T-helper 1 cell treated with Interleukin-12 subunit alpha and Interleukin-12 subunit beta and Interleukin-4 antibody, amounts not matched to agents 30 μg/mL and 1 μg/mL, for 36 hours (primary cell): Measurements from ENCODE around the gene TRAPPC10.
"Not testable (repeated sequence)": the region's sequence is repeated elsewhere in the genome, so short reads cannot be mapped to it uniquely, and the experiment has no call there.

Experiments used
- H3K27ac Mint-ChIP-seq: one replicate; pipeline ENCODE4 v1.8.0; 2021; ENCODE audit warnings: mild to moderate bottlenecking, mixed read lengths
- H3K27me3 Mint-ChIP-seq: one replicate; pipeline ENCODE4 v1.8.0; 2021; ENCODE audit warnings: low read depth, mixed read lengths
- H3K36me3 Mint-ChIP-seq: one replicate; pipeline ENCODE4 v1.8.0; 2021; ENCODE audit warnings: low read depth, mixed read lengths
- H3K4me1 Mint-ChIP-seq: one replicate; pipeline ENCODE4 v1.8.0; 2021; ENCODE audit warnings: low read depth, mixed read lengths
- H3K4me3 Mint-ChIP-seq: one replicate; pipeline ENCODE4 v1.8.0; 2021; ENCODE audit warnings: mild to moderate bottlenecking, moderate library complexity, mixed read lengths
- H3K9me3 Mint-ChIP-seq: one replicate; pipeline ENCODE4 v1.8.0; 2021; ENCODE audit warnings: mixed read lengths

TRAPPC10 gene

DNA sequence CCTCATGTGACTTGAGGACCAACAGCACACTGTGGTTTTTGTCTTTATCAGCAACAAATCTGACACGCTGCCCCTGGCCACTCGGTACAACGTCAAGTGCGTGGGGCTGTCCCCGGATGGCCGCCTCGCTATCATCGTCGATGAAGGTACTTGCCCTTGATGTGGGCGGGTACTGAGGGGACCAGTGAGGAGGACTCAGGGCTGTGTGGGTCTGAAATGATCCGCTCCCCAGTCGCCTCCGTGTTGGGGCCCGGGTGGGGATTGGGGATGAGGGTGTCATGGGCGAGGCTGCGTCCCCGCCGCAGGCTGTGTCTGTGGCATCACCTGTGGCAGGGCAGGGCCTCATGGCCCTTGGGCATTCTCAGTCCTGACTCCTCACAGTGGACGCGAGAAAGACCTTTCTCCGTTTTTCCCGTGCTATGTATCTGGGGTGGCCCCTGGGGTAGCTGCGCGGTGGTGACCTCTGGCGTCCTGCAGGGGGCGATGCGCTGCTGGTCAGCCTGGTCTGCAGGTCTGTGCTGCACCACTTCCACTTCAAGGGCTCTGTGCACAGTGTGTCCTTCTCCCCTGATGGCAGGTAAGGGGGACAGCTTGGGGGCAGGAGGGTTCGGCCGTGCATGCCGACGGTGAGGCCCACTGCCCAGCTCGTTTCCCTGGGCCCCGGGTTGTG is 101.7 kb downstream of the TRAPPC10 start:
- H3K27ac Mint-ChIP-seq, H3K9me3 Mint-ChIP-seq, H3K4me3 Mint-ChIP-seq, H3K36me3 Mint-ChIP-seq, H3K4me1 Mint-ChIP-seq, H3K27me3 Mint-ChIP-seq: not testable (repeated sequence)

DNA sequence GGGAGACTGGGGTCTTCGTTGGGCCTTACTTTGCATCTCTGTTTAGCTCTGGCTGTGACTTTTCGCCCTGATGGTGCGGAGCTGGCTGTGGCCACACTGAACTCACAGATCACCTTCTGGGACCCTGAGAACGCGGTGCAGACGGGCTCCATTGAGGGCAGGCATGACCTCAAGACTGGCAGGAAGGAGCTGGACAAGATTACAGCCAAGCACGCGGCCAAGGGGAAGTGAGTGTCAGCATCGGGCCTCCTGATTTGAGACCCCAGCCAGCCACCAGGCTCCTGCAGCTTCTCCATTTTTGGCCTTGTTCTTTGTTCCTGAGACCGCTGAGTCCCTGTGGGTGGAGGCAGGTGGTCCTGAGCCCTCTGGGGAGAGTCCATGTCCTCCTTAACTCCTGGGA is 110.0 kb downstream of the TRAPPC10 start:
- not testable (repeated sequence) for H3K4me3 Mint-ChIP-seq, H3K4me1 Mint-ChIP-seq, H3K27ac Mint-ChIP-seq, H3K36me3 Mint-ChIP-seq, H3K9me3 Mint-ChIP-seq, H3K27me3 Mint-ChIP-seq

DNA sequence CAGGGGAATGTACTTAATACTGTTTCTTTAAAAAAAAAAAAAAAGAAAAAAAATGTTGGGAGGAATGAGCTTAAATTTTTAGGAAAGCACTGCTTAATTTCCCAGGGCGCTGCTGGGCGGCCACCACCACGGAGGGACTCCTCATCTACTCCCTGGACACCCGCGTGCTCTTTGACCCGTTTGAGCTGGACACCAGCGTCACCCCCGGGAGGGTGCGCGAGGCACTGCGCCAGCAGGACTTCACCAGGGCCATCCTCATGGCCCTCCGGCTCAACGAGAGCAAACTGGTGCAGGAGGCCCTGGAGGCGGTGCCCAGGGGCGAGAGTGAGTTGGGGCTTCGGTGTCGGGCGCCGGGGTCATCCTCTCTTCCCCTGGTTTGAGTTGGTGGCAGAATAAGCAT is 115.7 kb downstream of the TRAPPC10 start:
- H3K9me3 Mint-ChIP-seq, H3K27me3 Mint-ChIP-seq, H3K4me1 Mint-ChIP-seq, H3K4me3 Mint-ChIP-seq, H3K36me3 Mint-ChIP-seq, H3K27ac Mint-ChIP-seq: not testable (repeated sequence)

DNA sequence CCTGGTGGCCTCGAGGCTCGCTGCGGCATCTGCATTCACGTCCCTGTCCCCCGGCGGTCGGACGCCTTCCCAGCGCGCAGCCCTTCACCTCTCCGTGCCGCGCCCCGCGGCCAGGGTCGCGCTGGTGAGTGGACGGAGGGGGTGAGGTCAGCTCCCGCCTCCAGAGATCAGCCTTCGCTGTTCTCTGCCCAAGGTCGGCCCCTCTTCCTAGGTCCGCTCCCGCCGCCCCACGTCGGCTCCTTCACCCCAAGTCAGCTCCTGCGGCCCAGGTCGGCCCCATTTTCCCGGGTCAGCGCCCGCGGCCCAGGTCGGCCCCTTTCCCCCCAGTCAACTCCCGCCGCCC is 121.6 kb downstream of the TRAPPC10 start:
- not testable (repeated sequence) for H3K27ac Mint-ChIP-seq, H3K4me3 Mint-ChIP-seq, H3K4me1 Mint-ChIP-seq, H3K9me3 Mint-ChIP-seq, H3K27me3 Mint-ChIP-seq, H3K36me3 Mint-ChIP-seq

DNA sequence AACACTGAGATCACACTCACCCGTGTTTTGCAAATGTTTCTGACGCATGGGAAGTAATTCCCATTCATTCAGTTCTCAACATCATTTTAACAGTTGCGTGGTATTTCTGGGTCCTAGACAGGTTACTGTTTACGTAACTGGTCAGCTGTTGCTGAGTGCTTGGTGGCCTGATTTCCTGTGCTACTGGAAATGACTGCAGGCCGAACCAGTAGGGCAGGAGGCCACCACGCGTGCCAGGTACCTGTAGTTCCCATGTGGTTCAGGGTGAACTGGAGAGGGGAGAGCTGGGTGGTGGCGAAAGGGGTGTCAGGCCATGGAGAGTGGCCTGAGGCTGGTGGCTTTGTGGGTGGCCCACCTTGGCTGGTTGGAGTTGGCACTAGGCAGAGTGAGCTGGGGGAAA is 122.6 kb downstream of the TRAPPC10 start:
- H3K4me1 Mint-ChIP-seq, H3K27me3 Mint-ChIP-seq, H3K27ac Mint-ChIP-seq, H3K9me3 Mint-ChIP-seq, H3K4me3 Mint-ChIP-seq, H3K36me3 Mint-ChIP-seq: not testable (repeated sequence)

DNA sequence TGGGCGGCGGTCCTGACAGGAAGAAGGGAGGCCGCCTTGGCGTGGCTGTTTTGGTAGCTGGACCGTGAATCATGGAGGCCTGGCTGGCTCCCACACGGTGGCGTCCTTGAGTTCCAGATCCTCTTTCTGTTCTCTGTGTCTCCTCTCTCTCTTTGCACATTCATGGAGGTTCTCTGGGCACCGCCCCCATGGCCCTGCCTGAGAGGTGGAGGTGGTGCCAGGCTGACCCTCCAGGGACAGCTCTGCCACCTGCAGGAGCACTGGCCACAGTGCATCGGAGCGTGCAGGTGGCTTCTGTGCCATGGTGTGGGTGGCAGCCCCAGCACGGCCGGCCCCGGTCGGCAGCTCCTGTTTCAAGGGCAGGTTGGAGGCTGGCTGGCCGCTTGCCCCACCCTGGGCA is 125.9 kb downstream of the TRAPPC10 start:
- H3K4me3 Mint-ChIP-seq, H3K9me3 Mint-ChIP-seq, H3K27me3 Mint-ChIP-seq, H3K36me3 Mint-ChIP-seq, H3K27ac Mint-ChIP-seq, H3K4me1 Mint-ChIP-seq: not testable (repeated sequence)

DNA sequence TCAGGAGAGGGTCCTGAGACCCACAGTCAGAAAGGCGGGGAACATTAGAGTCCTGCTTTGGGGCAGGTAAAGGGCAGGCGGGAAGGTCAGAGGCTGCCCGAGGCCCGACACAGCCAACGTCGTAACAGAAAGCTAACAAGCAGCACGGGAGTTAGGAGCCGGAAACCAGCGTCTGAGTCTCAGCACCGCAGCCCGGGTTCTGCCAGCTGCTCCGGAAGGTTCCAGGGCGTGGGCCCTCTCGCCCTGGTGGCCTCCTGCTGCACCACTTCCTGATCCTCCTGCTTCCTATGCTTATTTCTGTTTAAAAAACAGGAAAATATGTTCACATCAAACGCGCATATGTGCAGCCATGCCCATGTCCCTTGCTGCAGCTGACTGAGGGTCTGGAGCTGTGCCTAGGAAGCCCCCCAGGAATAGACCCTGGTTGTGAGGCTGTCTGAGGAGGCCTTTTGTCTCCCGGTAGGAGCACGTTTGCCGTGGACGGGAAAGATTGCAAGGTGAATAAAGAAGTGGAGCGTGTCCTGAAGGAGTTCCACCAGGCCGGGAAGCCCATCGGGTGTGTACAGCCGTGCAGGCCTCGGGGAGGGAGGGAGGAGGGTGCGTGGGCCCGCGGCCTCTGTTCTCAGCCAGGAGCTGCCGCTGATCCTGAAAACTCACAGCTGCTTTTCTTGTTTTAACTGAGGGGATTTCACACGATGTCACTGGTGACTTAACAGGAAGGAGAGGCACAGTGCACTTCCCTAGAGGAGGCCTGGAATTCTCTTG is 127.9 kb downstream of the TRAPPC10 start:
- H3K4me1 Mint-ChIP-seq, H3K9me3 Mint-ChIP-seq, H3K27ac Mint-ChIP-seq, H3K27me3 Mint-ChIP-seq, H3K36me3 Mint-ChIP-seq, H3K4me3 Mint-ChIP-seq: not testable (repeated sequence)

DNA sequence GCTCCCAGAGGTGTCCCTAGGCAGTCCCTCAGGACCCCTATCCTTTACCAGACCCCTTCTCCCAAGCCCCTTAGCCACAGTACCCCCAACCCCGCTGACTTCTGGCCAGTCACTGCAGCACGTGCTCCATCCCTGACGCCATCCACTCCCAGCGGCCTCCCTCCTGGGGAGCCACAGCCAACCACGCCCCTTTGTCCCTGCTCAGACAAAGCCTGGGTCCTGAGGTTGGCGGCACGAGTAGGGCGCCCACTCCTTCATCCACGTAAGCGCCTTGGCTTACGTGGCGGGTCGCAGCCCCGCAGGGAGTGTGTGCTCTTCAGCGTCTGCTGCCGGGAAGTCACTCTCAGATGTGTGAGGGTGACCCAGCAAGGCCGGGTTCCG is 128.4 kb downstream of the TRAPPC10 start:
- H3K36me3 Mint-ChIP-seq, H3K4me1 Mint-ChIP-seq, H3K27me3 Mint-ChIP-seq, H3K9me3 Mint-ChIP-seq, H3K27ac Mint-ChIP-seq, H3K4me3 Mint-ChIP-seq: not testable (repeated sequence)

DNA sequence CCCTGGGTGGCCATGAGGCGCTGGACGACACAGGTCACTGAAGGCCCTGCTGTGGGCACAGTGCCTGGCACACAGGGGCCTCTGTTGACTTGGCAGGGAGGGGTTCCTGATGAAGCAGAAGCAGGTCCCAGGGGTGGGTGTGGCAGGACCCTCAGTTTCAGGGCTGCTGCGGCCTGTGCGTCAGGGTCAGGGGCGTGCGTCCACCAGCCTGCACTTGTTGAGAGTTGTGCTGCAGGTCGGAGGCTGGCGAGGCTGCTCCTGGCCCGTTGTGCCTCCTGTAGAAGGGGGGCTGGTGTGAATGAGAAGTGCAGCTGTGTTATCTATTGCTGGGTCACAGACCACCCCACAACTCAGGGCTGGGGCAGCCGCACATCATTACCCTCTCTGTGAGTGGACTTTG is 130.4 kb downstream of the TRAPPC10 start:
- not testable (repeated sequence) for H3K27me3 Mint-ChIP-seq, H3K4me3 Mint-ChIP-seq, H3K4me1 Mint-ChIP-seq, H3K9me3 Mint-ChIP-seq, H3K27ac Mint-ChIP-seq, H3K36me3 Mint-ChIP-seq

DNA sequence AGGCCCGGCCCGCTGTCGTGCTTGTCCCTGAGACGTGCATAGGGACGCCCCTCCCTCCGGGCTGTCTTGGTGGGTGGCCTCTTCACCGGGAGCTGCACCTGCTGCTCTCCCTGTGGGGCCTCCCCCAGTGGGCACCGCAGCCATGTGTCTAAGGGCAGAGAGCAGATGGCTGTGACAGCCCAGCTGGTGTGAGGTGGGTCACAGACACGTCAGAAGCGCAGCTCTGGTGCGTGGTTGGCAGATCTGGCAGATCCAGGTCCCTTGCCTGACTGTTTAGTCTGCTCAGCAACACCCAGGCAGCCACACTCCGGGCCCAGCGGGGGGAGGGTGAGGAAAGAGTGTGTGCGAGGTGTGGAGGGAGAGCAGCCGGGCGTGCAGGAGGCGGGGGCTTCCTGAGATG is 131.3 kb downstream of the TRAPPC10 start:
- H3K9me3 Mint-ChIP-seq, H3K36me3 Mint-ChIP-seq, H3K4me1 Mint-ChIP-seq, H3K27me3 Mint-ChIP-seq, H3K4me3 Mint-ChIP-seq, H3K27ac Mint-ChIP-seq: not testable (repeated sequence)

DNA sequence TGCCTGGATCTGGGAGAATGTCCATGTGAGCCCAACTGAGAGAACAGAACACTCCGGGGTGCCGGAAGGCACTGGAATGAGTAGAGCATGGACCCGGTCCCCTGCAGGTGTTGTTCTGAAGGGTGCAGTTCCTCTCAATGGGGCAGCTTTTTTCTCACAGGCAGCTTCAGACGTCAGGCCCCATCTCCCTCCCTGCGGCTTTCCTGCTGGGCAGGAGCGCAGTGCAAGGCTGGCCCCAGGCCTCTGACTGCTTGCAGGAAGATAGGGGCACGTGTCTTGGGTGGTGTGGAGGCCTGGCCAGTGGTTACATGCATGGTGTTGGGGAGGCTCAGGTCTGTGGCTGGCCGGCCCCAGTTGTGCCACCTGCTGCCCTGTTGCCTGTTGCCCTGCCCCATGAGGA is 131.9 kb downstream of the TRAPPC10 start:
- H3K27ac Mint-ChIP-seq, H3K9me3 Mint-ChIP-seq, H3K4me3 Mint-ChIP-seq, H3K27me3 Mint-ChIP-seq, H3K36me3 Mint-ChIP-seq, H3K4me1 Mint-ChIP-seq: not testable (repeated sequence)

DNA sequence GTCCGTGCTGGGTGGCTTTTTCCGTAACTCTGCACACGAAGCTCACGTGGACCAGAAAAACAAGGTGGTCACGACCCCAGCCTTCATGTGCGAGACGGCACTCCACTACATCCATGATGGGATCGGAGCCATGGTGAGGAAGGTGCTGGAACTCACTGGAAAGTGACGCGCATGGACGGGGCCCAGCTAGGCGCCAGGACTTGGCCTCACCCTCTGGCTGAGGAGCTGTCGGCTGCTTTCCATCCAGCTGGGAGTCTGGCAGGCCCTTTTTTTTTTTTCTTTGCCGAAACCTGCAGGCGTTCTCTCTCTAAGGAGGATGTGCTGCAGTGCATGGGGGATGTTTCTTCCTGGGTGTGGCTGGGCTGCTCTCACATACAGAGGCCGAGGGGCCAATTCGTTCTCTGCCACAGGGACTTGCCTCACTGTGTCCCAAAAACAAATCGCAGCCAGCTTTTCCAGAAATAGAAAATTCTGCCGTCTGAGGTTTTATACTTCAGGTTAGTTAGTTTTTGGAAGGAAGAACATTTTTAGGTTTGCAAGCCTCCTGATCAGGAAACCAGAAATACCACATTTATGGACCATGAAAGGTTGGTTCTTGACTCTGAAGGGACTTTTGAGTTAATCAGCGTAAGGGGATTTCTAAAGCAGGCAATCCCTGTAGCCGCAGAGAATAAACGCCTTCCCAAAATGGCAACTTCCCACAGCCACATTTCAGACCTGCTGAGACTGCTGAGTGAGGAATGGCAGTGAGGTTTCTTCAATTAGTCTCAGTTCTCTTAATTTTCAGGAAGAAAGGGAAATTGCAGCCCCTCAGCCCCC is 132.9 kb downstream of the TRAPPC10 start:
- not testable (repeated sequence) for H3K36me3 Mint-ChIP-seq, H3K4me1 Mint-ChIP-seq, H3K4me3 Mint-ChIP-seq

DNA sequence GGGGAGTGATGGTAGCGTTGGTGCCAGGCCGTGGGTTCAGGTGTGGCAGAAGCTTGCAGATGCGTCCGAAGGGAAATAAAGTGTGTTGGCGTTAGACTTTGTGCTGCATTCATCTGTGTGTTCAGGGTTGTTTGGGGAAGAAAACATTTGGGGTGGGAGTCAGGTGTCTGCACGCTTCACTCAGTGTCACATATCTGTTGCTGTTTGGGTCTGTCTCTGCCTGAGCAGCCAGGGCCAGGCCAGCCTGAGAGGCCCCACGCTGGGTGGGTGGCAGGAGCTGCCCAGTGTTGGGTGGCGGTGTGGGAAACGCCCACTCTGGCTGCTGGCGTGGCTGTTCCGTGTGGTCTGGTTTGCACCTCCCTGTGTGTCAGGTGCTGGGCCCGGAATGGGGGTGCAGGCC is 133.5 kb downstream of the TRAPPC10 start:
- not testable (repeated sequence) for H3K36me3 Mint-ChIP-seq, H3K9me3 Mint-ChIP-seq, H3K27ac Mint-ChIP-seq

More for the DNA sequence above, 132.9 kb downstream of the TRAPPC10 start:
- H3K27me3 Mint-ChIP-seq, H3K9me3 Mint-ChIP-seq, H3K27ac Mint-ChIP-seq: not testable (repeated sequence)

DNA sequence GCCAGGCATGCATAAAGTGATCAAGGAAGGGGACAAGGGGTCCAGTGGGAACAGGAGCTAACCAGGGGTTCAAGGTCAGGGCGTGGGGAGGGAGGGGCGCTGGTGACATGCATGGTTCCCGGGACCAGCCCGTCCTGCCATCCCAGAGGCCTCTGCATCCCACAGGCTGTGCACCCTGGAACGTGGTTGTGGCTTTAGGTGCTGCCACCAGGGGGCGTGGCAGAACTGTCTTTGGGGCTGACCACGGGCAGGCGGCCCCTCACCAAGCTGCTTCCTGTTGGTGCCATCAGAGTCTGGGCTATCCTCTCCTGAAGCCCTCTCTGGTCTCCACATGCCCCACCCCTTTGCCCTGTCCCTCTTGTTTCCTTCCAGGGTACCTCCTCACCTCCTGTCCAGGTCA is 135.0 kb downstream of the TRAPPC10 start:
- H3K36me3 Mint-ChIP-seq, H3K4me1 Mint-ChIP-seq, H3K9me3 Mint-ChIP-seq, H3K4me3 Mint-ChIP-seq, H3K27me3 Mint-ChIP-seq, H3K27ac Mint-ChIP-seq: not testable (repeated sequence)

More for the DNA sequence above, 133.5 kb downstream of the TRAPPC10 start:
- not testable (repeated sequence) for H3K4me3 Mint-ChIP-seq, H3K27me3 Mint-ChIP-seq, H3K4me1 Mint-ChIP-seq

DNA sequence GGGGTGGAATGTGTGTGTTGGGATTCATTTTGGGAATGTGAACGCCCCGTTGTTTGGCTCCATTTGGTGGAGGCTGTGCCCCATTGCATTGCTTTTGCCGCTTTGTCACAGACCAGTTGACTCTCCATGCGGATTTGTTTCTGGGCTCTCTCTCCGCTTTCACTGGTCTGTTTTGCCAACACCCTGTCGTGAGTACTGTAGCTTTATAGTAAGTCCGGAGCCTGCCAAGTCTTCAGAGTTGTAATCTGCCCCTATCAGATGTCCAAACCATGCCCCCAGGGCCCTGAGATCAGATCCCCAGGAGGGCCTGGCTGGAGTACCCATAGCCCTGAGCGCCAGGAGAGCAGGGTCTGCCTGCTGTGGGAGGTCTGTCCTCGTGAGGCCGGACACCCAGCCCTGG is 138.1 kb downstream of the TRAPPC10 start:
- H3K4me1 Mint-ChIP-seq, H3K27me3 Mint-ChIP-seq, H3K27ac Mint-ChIP-seq, H3K4me3 Mint-ChIP-seq, H3K36me3 Mint-ChIP-seq, H3K9me3 Mint-ChIP-seq: not testable (repeated sequence)
